ENCODE data around the gene RTTN. TPM values are rescaled to one million over a fixed set of nuclear protein-coding genes. Genes with fewer than 3 reads are reported as not detected.

The RTTN gene
- total RNA-seq, 2 donors from 2014 or later: 22.3 to 35.4 TPM

GRCh38 chr18:70146174-70146573 lies 59.3 kb downstream of the RTTN start:
- Mint-ChIP-seq H3K4me3 (no peak overlapping the region), H3K27me3 (ENCODE audit: insufficient read depth) (no peaks in the 10 kb centered on the region), H3K9me3 (no peaks in the 10 kb centered on the region), H3K27ac (no peak overlapping the region), H3K4me1 (no peaks in the 10 kb centered on the region), H3K36me3 (ENCODE audit: low read depth) (peaks cover 14% of the 10 kb centered on the region)
- peaks cover 4% of the 10 kb centered on the region for H3K36me3 ChIP-seq (ENCODE audit: control insufficient read depth, insufficient read depth, low read length)
- no peaks in the 10 kb centered on the region for H3K27me3 ChIP-seq (ENCODE audit: control insufficient read depth, insufficient read depth, low read length, poor library complexity, severe bottlenecking)
- no peaks in the 10 kb centered on the region for H3K4me1 ChIP-seq (ENCODE audit: control insufficient read depth, insufficient read depth, low read length)
- H3K9ac ChIP-seq (ENCODE audit: extremely low read depth, low read length, poor library complexity, severe bottlenecking): no peak overlapping the region
- no peak for DNase-seq
- no peak for TF ChIP-seq CTCF (conservative IDR thresholded peaks at IDR 0.05)
- no peaks in the 10 kb centered on the region for H3K9me3 ChIP-seq (ENCODE audit: control insufficient read depth, low read length)
- no peak overlapping the region for H3K4me3 ChIP-seq (ENCODE audit: low read length)
- H3K27ac ChIP-seq (ENCODE audit: low read depth, low read length): no peak overlapping the region
- 88 to 90% methylated on average over 1 to 2 of the region's 2 CpGs for WGBS, 2 experiments (ENCODE audit: insufficient coverage in 1 of 2, insufficient read length in 1 of 2)

GRCh38 chr18:70142001-70142400 lies 63.5 kb downstream of the RTTN start:
- Mint-ChIP-seq H3K4me3 (no peak overlapping the region), H3K9me3 (no peaks in the 10 kb centered on the region), H3K4me1 (no peaks in the 10 kb centered on the region), H3K27ac (no peak overlapping the region), H3K36me3 (ENCODE audit: low read depth) (peaks cover 17% of the 10 kb centered on the region), H3K27me3 (ENCODE audit: insufficient read depth) (no peaks in the 10 kb centered on the region)
- 90 to 93% methylated on average over 2 to 3 of the region's 3 CpGs for WGBS, 2 experiments (ENCODE audit: insufficient coverage in 1 of 2, insufficient read length in 1 of 2)
- no peaks in the 10 kb centered on the region for H3K4me1 ChIP-seq (ENCODE audit: control insufficient read depth, insufficient read depth, low read length)
- no peaks in the 10 kb centered on the region for H3K9me3 ChIP-seq (ENCODE audit: control insufficient read depth, low read length)
- H3K36me3 ChIP-seq (ENCODE audit: control insufficient read depth, insufficient read depth, low read length): no peaks in the 10 kb centered on the region
- no peak for DNase-seq
- no peak overlapping the region for H3K4me3 ChIP-seq (ENCODE audit: low read length)
- no peaks in the 10 kb centered on the region for H3K27me3 ChIP-seq (ENCODE audit: control insufficient read depth, insufficient read depth, low read length, poor library complexity, severe bottlenecking)
- TF ChIP-seq CTCF (conservative IDR thresholded peaks at IDR 0.05): no peak
- no peak overlapping the region for H3K27ac ChIP-seq (ENCODE audit: low read depth, low read length)
- no peak overlapping the region for H3K9ac ChIP-seq (ENCODE audit: extremely low read depth, low read length, poor library complexity, severe bottlenecking)

- Mint-ChIP-seq H3K36me3 (ENCODE audit: low read depth) (peaks cover 17% of the 10 kb centered on the region), H3K9me3 (no peaks in the 10 kb centered on the region), H3K27me3 (ENCODE audit: insufficient read depth) (no peaks in the 10 kb centered on the region), H3K4me3 (no peak overlapping the region), H3K4me1 (no peaks in the 10 kb centered on the region), H3K27ac (no peak overlapping the region)
- DNase-seq: no peak
- no peaks in the 10 kb centered on the region for H3K4me1 ChIP-seq (ENCODE audit: control insufficient read depth, insufficient read depth, low read length)
- H3K27ac ChIP-seq (ENCODE audit: low read depth, low read length): no peak overlapping the region
- H3K4me3 ChIP-seq (ENCODE audit: low read length): no peak overlapping the region
- no peaks in the 10 kb centered on the region for H3K9me3 ChIP-seq (ENCODE audit: control insufficient read depth, low read length)
- TF ChIP-seq CTCF (conservative IDR thresholded peaks at IDR 0.05): no peak
- H3K9ac ChIP-seq (ENCODE audit: extremely low read depth, low read length, poor library complexity, severe bottlenecking): no peak overlapping the region
- H3K36me3 ChIP-seq (ENCODE audit: control insufficient read depth, insufficient read depth, low read length): no peaks in the 10 kb centered on the region
- WGBS, 2 experiments (ENCODE audit: insufficient coverage in 1 of 2, insufficient read length in 1 of 2): 88% methylated on average over 1 of the region's 1 CpG; no CpG with 5 or more reads in 1 of the 2 experiments
- no peaks in the 10 kb centered on the region for H3K27me3 ChIP-seq (ENCODE audit: control insufficient read depth, insufficient read depth, low read length, poor library complexity, severe bottlenecking)
Measured at GRCh38 chr18:70139138-70139537, 66.3 kb downstream of the RTTN start.
